MM.1S (cell line): Measurements from ENCODE around the gene WDR76.

Experiments used
- CTCF ChIP-seq: fragments of 300-600 bp; sonication (generic); IDR thresholded peaks from 2 replicates; pipeline ENCODE4 v1.5.1; 2016; ENCODE audit warnings: antibody characterized with exemption, low read length, mixed read lengths
- EZH2 ChIP-seq: fragments of 300-600 bp; sonication (generic); optimal IDR thresholded peaks from 2 replicates; pipeline ENCODE3; 2017; ENCODE audit warnings: low read depth, mild to moderate bottlenecking, antibody characterized with exemption, low read length, mixed read lengths
- EZH2phosphoT487 ChIP-seq: fragments of 300-600 bp; sonication (generic); IDR thresholded peaks from 2 replicates; pipeline ENCODE4 v1.6.1; 2018; ENCODE audit warnings: antibody characterized with exemption, low read length

GRCh38 chr15:43911235-43911781 lies 84.5 kb downstream of the WDR76 start:
- TF ChIP-seq CTCF (no peak), EZH2phosphoT487 (no peak), EZH2 (no peak)
